DMS53 (cell line): ENCODE measurements around the gene VWA8.

Experiments
- DNase-seq: peaks from one replicate; lab custom pipeline; 2025; lab: John Stamatoyannopoulos, UW

Gene VWA8

GRCh38 chr13:41960637-41961465 lies at the start of gene VWA8:
TSS of gene VWA8 (minus strand) at chr13:41961109. CDS start at chr13:41961015, 94 bp downstream.
- peak; percentile 84 for DNase-seq

DNA sequence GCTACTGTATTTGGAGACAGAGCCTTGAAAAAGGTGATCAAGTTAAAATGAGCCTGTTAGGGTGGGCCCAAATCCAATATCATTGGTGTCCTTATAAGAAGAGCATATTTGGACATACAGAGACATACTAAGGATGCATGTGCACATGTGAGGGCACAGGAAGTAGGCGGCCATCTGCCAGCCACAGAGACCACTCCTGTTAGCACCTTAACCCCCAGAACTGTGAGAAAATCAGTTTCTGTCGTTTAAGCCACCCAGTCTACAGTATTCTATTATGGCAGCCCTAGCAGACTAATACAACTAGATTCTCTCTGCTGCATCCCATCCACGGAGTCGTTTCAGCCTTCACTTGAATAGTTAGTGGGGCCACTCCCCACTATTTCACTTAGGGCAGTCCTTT lies 48.1 kb upstream of the VWA8 start:
- DNase-seq = no peak

DNA sequence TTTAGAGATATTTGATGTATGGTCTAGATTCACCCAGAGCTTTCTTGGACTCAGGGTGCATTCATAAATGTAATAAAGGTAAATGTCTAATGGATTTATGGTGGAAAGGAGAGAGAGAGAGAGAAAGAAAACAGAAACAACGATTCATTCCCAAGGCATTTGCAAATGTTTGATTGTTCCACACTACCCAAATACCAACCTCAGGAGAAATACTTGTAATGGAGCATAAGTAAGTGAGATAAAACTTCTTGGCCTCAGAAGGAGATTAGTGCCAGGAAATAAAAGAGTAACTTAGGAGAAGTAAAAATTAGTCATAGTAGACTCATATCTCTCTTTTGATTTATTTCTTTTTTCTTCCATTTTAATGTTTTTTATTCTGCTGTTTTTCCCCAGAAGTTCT lies 46.9 kb upstream of the VWA8 start:
- DNase-seq = no peak

DNA sequence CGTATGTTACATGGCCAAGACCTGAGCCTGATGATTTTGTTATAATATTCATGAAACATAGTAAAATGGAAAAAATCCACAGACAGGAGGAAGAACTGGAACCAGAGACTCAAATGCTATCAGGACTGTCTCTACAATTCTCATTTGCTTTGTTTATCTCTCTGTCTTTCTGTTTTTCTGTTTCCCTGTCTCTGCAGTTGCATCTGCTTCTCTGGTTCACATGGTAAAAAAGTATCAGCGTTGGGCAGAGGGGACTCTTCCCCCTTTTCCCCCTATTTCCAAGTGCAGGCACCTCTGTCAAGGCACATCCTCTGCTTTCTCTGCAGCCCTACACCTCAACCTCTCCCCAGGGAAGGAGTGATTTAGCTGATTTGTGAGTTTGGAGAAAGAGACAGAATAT lies 41.2 kb upstream of the VWA8 start:
- no peak for DNase-seq

DNA sequence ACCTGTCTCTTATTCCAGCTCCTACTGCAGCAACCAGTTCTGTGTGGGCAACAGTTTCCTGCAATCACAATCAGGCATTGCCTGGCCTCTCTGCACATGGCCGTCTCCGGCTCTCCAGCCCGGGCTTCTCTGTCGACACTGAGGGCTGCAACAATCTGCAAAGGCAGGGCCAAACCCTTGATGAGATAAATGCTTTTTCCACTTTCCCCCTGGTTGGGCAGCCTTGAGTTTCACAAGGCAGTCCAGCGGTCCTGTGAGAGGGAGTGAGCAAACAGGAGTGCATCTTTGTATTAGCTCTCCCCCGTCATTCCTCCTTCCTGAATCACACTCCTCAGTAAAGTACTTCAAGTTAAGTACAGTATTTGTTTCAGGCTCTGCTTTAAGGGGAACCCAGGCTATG lies 40.7 kb upstream of the VWA8 start:
- no peak for DNase-seq

DNA sequence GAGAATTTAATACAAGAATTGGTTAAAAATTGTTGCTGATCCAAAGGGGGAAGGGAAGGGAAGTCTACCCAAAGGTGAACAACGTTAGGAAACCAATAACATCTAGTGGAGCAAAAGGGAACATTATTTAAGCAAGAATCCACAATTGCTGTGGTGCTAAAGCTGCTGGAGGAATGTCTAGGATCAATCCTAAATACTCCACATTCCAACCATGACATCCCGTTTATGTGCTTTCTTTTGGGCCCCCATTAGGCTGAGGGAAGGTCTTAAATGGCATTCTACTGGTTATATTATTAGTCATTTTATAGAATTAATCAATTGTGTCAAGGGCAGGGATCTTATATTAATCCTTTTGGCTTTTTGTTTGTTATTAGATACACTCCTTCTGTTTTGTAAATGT lies 39.9 kb upstream of the VWA8 start:
- no peak for DNase-seq

- DNase-seq = no peak
Observed at GRCh38 chr13:41997396-41997795, 36.5 kb upstream of the VWA8 start.

DNA sequence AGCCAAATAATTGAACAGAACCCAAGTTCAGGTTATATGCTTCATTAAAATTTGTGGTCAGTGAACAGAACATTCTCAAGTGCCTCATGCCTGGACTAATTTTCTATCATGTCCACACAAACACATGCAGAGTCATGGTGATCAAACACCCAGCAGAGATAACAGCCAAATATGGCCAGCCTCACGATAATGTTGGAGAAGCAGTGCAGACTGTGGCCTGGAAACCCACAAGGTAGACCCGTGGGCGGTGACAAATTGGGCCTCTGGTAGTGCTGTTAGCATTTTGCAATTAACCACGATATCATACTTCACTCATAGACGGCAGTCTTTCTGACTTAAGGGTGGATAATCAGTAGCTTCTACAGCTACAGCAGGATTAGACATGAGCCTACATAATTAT lies 35.0 kb upstream of the VWA8 start:
- DNase-seq = no peak

DNA sequence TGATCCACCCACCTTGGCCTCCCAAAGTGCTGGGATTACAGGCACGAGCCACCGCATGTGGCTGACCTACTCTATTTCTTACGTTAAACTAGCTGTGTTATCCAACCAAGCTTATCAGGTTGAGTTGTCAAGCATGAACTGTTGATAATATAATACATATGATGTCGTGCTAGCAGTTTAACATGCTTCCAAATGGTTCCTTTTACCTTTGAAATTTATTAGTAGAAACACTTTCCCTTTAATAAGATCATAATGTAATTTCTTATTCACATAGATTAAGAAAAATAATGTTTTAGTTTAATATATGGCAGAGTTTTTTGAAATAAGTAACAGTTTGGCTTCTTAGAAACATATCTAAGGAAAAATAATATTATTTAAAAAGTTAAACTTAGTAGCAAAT lies 34.4 kb upstream of the VWA8 start:
- no peak for DNase-seq

GRCh38 chr13:41994696-41995095 lies 33.8 kb upstream of the VWA8 start:
- no peak for DNase-seq

DNA sequence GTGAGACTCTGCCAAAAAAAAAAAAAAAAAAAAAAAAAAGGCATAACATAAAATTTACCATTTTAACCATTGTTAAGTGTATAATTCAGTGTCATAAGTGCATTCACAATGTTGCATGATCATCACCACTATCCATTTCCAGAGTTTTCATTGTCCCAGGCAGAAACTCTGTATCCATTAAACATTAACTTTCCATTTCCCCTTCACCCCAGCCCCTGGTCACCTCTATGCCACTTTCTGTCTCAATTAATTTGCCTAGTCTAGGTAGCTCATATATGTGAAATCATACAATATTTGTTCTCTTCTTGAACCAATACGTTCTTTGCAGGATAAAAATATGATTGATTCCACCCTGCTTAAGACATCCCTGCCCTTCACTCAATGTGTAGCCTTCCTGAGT lies 31.0 kb upstream of the VWA8 start:
- DNase-seq = no peak

- DNase-seq = no peak
Observed at GRCh38 chr13:41988244-41988643, 27.3 kb upstream of the VWA8 start.

DNA sequence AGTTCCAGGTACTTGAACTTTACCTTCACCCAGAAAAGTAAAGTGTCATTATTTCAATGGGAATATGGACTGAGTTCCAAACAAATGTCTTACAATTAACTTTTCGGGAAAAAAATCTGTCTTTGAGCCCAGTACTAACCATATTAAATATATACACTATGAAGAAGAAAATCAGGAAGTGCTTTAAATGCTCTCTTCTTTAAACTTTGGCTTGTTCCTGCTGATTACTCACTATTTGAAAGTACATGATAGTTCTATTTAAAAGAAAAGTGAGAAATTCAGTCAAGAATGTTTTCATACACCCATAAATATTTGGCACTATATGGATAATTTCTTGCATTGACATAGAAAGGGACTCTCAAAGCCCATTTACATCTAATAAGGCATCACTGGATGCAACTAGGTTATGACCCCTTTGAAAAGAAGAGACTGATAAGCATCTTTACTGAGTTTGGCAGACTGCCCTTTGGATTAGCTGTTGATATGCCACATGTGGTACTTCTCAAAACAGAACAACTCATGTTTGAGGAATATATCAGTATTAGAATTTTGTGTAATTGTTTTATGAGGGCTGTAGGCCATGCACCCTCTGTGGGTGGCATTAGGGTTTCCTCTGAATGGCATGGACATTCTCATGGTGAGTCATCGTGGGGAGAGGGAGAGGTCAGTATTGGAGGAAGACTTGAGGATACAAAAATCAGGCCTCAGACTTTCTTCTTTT lies 25.0 kb upstream of the VWA8 start:
- no peak for DNase-seq

GRCh38 chr13:41981951-41982715 lies 21.2 kb upstream of the VWA8 start:
- DNase-seq = no peak

- no peak for DNase-seq
Observed at GRCh38 chr13:41978007-41978406, 17.1 kb upstream of the VWA8 start.

- DNase-seq = no peak
Observed at GRCh38 chr13:41976476-41976875, 15.6 kb upstream of the VWA8 start.

- DNase-seq = no peak
Observed at GRCh38 chr13:41974262-41974900, 13.5 kb upstream of the VWA8 start.

GRCh38 chr13:41973247-41973741 lies 12.4 kb upstream of the VWA8 start:
- no peak for DNase-seq

DNA sequence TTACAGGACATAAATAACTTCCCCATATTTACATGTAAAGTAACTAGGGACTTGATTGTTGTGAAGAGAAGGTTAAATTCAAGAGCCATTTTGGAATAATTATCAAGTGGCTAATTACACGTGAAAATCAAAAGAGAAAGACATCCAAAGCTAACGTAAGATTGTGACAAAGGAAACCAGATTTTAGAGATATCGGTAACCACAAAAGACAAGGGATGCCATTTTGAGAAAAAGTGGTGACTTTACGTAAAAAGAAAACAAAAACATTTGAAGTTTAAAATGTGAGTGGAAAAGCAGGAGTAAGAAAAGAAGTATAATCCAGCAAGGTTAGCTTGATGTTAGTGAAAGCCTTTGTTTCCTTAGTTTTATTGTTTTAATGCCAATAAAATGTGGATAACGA lies 10.9 kb upstream of the VWA8 start:
- DNase-seq = no peak

GRCh38 chr13:41970918-41971317 lies 10.0 kb upstream of the VWA8 start:
- DNase-seq = no peak

GRCh38 chr13:41970022-41970421 lies 9.1 kb upstream of the VWA8 start:
- no peak for DNase-seq

GRCh38 chr13:41969072-41969471 lies 8.2 kb upstream of the VWA8 start:
- DNase-seq = no peak
